Measurements from ENCODE around the gene TGFBR3.
A peak's percentile ranks its signal among the peaks of the same experiment; 100 is the strongest.

TGFBR3 gene

DNA sequence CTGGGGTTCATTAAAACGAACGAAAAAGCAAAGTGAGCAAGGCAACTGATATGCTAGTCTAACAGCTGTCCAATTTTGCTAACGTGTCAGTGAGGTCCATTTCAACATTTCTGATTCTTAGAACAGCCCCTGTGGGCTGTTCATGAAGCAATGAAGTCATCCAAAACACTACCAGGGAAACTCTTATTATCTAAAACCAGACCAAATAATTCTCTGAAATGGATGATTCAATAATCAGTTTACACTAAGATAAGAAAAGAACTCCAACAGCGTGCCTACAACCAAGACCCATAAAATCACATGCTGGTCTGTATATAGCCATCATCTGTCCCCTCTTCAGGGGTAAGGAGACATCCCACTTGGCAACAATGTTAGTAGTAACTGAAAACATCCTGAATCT, 122.7 kb downstream of the TGFBR3 start (continued):
- TF ChIP-seq, protein P1, sequence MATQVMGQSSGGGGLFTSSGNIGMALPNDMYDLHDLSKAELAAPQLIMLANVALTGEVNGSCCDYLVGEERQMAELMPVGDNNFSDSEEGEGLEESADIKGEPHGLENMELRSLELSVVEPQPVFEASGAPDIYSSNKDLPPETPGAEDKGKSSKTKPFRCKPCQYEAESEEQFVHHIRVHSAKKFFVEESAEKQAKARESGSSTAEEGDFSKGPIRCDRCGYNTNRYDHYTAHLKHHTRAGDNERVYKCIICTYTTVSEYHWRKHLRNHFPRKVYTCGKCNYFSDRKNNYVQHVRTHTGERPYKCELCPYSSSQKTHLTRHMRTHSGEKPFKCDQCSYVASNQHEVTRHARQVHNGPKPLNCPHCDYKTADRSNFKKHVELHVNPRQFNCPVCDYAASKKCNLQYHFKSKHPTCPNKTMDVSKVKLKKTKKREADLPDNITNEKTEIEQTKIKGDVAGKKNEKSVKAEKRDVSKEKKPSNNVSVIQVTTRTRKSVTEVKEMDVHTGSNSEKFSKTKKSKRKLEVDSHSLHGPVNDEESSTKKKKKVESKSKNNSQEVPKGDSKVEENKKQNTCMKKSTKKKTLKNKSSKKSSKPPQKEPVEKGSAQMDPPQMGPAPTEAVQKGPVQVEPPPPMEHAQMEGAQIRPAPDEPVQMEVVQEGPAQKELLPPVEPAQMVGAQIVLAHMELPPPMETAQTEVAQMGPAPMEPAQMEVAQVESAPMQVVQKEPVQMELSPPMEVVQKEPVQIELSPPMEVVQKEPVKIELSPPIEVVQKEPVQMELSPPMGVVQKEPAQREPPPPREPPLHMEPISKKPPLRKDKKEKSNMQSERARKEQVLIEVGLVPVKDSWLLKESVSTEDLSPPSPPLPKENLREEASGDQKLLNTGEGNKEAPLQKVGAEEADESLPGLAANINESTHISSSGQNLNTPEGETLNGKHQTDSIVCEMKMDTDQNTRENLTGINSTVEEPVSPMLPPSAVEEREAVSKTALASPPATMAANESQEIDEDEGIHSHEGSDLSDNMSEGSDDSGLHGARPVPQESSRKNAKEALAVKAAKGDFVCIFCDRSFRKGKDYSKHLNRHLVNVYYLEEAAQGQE (tag by site-specific recombination; IDR thresholded peaks at IDR 0.05), result no peak
- TF ChIP-seq ZNF292 (tag by site-specific recombination; IDR thresholded peaks at IDR 0.05; ENCODE audit: borderline replicate concordance, low read depth) (no peak), ZNF37A (tag by site-specific recombination; IDR thresholded peaks at IDR 0.05) (no peak), ZNF146 (tag by site-specific recombination; IDR thresholded peaks at IDR 0.05) (no peak), GLIS1 (tag by site-specific recombination; IDR thresholded peaks at IDR 0.05) (peak; percentile 12; the same call in 1 of the 2 replicates), ZNF239 (tag by site-specific recombination; IDR thresholded peaks at IDR 0.05) (no peak), ZNF626 (tag by site-specific recombination; IDR thresholded peaks at IDR 0.05) (no peak), ZBTB21 (tag by site-specific recombination; IDR thresholded peaks at IDR 0.05) (peak; percentile 26; the same call in 1 of the 2 replicates), KLF9 (tag by site-specific recombination; IDR thresholded peaks at IDR 0.05; ENCODE audit: low read depth) (no peak), SETDB1 (IDR thresholded peaks at IDR 0.05; ENCODE audit: insufficient read length, low read length) (no peak), ZNF785 (tag by site-specific recombination; IDR thresholded peaks at IDR 0.05) (no peak), ZNF544 (tag by site-specific recombination; IDR thresholded peaks at IDR 0.05) (no peak), FEZF1 (tag by site-specific recombination; IDR thresholded peaks at IDR 0.05) (peak; percentile 56), ZNF768 (tag by site-specific recombination; IDR thresholded peaks at IDR 0.05) (no peak), ZNF350 (tag by site-specific recombination; IDR thresholded peaks at IDR 0.05) (no peak), ZNF777 (tag by site-specific recombination; IDR thresholded peaks at IDR 0.05; ENCODE audit: borderline replicate concordance) (no peak), ZFP3 (tag by site-specific recombination; IDR thresholded peaks at IDR 0.05; ENCODE audit: low read depth) (no peak), ZNF223 (tag by site-specific recombination; IDR thresholded peaks at IDR 0.05) (no peak), ZNF266 (tag by site-specific recombination; IDR thresholded peaks at IDR 0.05; ENCODE audit: low read depth) (no peak), SALL2 (tag by site-specific recombination; IDR thresholded peaks at IDR 0.05; ENCODE audit: borderline replicate concordance) (no peak)
- TF ChIP-seq, protein P2, sequence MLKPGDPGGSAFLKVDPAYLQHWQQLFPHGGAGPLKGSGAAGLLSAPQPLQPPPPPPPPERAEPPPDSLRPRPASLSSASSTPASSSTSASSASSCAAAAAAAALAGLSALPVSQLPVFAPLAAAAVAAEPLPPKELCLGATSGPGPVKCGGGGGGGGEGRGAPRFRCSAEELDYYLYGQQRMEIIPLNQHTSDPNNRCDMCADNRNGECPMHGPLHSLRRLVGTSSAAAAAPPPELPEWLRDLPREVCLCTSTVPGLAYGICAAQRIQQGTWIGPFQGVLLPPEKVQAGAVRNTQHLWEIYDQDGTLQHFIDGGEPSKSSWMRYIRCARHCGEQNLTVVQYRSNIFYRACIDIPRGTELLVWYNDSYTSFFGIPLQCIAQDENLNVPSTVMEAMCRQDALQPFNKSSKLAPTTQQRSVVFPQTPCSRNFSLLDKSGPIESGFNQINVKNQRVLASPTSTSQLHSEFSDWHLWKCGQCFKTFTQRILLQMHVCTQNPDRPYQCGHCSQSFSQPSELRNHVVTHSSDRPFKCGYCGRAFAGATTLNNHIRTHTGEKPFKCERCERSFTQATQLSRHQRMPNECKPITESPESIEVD (tag by site-specific recombination; IDR thresholded peaks at IDR 0.05), result peak; percentile 80
- TF ChIP-seq, protein P3, sequence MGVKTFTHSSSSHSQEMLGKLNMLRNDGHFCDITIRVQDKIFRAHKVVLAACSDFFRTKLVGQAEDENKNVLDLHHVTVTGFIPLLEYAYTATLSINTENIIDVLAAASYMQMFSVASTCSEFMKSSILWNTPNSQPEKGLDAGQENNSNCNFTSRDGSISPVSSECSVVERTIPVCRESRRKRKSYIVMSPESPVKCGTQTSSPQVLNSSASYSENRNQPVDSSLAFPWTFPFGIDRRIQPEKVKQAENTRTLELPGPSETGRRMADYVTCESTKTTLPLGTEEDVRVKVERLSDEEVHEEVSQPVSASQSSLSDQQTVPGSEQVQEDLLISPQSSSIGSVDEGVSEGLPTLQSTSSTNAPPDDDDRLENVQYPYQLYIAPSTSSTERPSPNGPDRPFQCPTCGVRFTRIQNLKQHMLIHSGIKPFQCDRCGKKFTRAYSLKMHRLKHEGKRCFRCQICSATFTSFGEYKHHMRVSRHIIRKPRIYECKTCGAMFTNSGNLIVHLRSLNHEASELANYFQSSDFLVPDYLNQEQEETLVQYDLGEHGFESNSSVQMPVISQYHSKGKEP (tag by site-specific recombination; IDR thresholded peaks at IDR 0.05), result no peak
- TF ChIP-seq, protein P4, sequence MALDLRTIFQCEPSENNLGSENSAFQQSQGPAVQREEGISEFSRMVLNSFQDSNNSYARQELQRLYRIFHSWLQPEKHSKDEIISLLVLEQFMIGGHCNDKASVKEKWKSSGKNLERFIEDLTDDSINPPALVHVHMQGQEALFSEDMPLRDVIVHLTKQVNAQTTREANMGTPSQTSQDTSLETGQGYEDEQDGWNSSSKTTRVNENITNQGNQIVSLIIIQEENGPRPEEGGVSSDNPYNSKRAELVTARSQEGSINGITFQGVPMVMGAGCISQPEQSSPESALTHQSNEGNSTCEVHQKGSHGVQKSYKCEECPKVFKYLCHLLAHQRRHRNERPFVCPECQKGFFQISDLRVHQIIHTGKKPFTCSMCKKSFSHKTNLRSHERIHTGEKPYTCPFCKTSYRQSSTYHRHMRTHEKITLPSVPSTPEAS (tag by site-specific recombination; IDR thresholded peaks at IDR 0.05), result no peak
- TF ChIP-seq, protein P5, sequence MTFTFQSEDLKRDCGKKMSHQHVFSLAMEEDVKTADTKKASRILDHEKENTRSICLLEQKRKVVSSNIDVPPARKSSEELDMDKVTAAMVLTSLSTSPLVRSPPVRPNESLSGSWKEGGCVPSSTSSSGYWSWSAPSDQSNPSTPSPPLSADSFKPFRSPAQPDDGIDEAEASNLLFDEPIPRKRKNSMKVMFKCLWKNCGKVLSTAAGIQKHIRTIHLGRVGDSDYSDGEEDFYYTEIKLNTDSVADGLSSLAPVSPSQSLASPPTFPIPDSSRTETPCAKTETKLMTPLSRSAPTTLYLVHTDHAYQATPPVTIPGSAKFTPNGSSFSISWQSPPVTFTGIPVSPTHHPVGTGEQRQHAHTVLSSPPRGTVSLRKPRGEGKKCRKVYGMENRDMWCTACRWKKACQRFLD (tag by site-specific recombination; IDR thresholded peaks at IDR 0.05), result no peak
- TF ChIP-seq, protein P6, sequence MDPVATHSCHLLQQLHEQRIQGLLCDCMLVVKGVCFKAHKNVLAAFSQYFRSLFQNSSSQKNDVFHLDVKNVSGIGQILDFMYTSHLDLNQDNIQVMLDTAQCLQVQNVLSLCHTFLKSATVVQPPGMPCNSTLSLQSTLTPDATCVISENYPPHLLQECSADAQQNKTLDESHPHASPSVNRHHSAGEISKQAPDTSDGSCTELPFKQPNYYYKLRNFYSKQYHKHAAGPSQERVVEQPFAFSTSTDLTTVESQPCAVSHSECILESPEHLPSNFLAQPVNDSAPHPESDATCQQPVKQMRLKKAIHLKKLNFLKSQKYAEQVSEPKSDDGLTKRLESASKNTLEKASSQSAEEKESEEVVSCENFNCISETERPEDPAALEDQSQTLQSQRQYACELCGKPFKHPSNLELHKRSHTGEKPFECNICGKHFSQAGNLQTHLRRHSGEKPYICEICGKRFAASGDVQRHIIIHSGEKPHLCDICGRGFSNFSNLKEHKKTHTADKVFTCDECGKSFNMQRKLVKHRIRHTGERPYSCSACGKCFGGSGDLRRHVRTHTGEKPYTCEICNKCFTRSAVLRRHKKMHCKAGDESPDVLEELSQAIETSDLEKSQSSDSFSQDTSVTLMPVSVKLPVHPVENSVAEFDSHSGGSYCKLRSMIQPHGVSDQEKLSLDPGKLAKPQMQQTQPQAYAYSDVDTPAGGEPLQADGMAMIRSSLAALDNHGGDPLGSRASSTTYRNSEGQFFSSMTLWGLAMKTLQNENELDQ (tag by site-specific recombination; IDR thresholded peaks at IDR 0.05; ENCODE audit: low read depth), result no peak
- TF ChIP-seq, protein P7, sequence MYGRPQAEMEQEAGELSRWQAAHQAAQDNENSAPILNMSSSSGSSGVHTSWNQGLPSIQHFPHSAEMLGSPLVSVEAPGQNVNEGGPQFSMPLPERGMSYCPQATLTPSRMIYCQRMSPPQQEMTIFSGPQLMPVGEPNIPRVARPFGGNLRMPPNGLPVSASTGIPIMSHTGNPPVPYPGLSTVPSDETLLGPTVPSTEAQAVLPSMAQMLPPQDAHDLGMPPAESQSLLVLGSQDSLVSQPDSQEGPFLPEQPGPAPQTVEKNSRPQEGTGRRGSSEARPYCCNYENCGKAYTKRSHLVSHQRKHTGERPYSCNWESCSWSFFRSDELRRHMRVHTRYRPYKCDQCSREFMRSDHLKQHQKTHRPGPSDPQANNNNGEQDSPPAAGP (tag by site-specific recombination; IDR thresholded peaks at IDR 0.05), result no peak
